HG03039 (cell line): Measurements from ENCODE around the gene RAD51.

Experiments used
- ATAC-seq: cut with Tn5 transposase; IDR thresholded peaks from one replicate; pipeline ENCODE4 v1.9.1; 2021; ENCODE audit warnings: mild to moderate bottlenecking, moderate library complexity; ENCODE audit not compliant: unreplicated experiment

Gene RAD51

DNA sequence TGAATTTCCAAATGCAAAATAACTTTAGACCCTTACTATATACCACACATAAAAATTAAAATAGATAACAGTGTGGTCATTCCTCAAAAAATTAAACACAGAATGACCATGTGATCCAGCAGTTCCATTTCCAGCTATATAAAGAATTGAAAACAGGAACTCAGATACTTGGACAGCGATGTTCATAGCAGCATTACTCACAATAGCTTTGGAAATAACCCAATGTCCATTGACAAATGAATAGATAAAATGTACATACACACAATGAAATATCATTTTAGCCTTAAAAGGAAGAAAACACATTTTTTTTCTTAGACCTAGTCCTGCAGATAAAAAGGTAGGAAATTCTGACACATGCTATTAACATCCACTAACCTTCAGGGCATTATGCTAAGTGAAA lies 26.7 kb downstream of the RAD51 start:
- no peak for ATAC-seq

DNA sequence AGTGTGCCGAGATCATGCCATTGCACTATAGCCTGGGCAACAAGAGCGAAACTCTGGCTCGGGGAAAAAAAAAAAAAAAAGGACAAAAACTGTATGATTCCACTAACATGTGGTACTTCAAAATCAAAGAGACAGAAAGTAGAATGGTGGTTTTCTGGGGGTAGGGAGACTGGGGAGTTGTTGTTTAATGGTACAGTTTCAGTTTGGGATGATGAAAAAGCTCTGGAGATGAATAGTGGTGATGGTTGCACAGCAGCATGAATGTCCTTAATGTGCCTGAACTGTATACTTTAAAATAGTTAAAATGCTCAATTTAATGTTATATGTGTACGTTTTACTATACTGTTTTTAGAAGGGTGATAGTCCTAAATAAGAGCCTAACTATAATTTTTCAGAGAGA lies 27.4 kb downstream of the RAD51 start:
- no peak for ATAC-seq

DNA sequence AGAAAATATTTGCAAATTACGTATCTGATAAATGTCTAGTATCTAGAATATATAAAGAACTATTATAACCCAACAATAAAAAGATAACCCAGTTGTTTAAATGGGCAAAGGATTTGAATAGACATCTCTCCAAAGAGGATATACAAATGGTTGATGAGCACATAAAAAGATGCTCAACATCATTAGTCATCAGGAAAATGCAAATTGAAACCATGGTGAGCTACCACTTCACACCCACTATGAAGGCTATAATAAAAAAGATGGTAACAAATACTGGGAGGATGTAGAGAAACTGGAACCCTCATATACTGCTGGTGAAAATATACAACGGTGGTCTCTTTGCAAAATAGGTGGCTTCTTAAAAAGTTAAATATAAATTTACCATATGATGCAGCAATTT lies 28.0 kb downstream of the RAD51 start:
- ATAC-seq, result no peak

DNA sequence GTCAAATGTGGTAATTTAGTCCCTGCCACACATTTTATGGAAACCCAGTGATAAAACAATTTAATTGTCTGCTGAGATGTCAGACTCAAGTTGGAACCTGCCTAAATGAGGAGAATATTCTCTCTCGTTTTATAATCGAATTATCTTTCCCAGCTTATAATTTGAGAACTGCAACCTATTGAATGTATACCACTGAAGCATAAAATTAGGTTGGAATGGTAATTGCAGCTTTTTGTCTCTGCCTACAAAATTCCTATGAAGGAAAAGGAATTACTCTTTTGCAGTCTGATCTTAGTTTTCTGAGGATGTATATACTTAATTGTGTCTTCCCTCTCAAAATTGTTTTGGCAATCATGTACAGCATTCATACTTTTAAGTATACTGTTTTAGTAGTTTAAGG lies 28.9 kb downstream of the RAD51 start:
- no peak for ATAC-seq

DNA sequence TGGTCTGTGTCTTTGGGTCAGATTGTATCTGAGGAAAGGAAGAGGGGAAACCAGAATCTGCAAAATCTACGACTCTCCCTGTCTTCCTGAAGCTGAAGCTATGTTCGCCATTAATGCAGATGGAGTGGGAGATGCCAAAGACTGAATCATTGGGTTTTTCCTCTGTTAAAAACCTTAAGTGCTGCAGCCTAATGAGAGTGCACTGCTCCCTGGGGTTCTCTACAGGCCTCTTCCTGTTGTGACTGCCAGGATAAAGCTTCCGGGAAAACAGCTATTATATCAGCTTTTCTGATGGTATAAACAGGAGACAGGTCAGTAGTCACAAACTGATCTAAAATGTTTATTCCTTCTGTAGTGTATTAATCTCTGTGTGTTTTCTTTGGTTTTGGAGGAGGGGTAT lies 36.1 kb downstream of the RAD51 start:
- ATAC-seq, result no peak

DNA sequence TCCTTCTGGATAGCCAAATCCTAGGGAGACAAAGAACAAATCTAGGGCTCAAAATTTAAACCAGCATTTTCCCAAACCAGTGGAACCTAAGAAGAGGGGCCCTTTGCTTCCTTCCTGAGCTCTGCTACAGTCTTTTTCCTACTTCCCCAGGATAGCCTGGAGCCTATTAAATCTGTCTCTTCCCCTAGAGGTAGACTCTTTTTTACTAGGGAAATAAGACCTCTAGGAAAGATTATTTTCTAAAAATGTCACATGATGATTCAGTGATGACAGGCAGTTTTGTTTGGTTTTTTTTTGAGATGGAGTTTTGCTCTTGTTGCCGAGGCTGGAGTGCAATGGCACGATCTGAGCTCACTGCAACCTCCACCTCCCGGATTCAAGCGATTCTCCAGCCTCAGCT lies 41.6 kb downstream of the RAD51 start:
- no peak for ATAC-seq

DNA sequence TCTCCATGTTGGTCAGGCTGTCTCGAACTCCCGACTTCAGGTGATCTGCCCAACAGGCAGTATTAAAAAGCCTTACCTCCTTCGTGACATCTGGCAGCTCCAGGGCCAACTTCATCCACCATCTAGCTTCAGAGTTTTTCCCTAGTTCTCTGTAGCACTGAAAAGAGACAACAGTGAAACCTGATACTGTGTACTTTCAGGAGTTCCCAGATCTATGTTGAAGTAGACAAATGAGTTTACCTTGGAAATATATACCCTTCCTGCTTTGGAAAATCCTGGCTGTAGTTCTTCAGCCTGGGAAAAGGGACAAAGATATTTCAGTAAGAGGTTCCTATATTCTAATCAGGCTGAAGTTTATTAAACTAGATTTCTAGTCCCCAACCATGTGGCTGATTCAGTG lies 42.1 kb downstream of the RAD51 start:
- ATAC-seq, result no peak

DNA sequence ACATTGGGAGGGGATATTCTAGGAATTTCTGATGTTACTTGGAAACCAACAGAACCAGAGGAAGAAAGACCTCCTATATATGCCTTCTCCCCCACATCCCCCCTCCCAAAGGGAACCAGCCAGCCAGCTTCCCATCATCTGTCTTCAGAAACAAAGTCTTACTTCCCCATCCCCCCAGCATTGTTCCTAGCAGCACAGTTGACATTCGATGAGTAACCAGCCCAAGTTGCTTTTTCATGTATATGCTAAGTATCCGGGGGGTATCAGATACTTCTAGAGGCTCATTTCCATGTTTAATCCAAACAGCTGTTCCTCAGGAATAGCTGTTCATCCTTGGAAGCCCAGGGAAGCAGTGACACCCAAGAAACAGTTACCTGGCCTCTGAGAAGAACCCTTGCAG lies 44.1 kb downstream of the RAD51 start:
- no peak for ATAC-seq

DNA sequence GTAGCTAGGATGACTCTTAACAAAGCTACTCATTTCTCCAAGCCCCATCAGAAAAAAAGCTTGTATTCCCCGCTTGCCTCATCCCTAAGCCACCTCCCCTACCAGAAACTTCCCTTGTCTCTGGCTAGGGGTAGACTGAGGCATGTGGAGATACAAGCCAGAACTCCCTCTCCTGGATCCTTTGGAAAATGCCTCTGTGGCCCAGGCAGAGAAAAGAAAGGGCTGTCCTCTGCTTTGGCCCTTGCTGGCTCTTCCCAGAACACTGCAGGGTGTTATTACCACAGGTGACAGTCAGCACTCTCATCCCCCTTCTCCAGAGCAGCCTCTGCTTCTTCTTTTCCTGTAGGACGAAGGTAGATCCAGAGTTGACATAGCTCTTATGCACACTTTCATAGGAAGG lies 44.9 kb downstream of the RAD51 start:
- ATAC-seq, result no peak

DNA sequence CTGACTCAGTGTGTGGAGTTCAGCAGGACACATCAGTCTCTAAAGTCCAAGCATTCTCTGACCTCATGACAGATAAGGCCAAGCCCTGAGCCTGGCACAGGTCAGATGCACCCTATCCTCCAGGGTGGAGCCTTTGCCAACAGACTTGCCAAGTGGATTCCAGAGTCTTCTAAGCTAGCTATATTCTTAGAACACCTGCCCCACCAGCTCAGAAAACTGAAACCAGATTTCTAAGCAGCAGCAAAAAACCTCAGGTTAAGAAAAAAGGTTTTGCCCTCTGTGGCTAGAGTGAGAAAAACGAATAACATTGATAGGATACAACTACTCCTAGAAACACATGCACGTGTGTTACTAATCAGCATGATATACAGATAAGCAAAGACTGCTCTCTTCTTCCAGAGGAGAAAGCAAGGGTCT lies 48.5 kb downstream of the RAD51 start:
- no peak for ATAC-seq

DNA sequence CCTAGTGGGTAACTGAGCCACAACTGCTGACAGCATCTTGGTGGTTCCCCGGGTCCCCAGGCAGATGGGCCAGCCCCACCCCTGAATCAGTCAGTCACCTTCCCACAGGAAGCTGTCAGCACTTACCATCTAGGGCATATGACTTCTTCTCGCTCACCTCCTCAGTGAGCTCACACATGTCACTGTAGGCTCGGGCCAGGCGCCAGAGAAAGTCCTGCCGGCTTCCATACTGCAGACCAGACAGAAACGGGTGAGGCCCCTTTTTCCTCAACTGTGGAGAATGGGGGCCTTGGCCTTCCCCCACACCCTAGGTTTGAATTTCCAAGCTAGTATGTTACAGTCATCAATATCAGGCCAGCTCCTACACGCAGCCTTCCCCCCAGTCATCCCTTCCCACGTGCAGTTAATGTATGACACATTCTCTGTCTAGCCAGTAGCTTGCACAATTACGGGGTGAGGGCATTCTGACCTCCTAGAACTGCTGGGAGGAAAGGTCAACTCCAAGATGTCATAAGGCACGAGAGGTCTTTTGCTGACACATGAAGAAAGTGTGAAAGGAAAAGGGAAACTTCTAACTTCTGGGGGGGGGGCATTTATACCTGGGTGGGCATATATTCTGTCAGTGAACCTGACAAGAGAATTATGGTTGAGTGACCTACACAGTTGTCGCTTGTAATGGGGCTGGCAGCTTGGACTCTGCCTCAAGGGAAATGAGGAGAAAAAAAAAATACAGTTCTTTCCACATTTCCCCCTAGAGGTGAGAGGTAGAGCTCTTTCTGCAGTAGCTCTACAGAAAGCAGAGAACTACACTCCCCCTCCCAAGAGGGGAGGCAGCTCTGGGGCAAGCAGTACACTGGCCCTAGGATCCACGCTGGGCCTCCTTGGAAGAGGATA lies 49.2 kb downstream of the RAD51 start:
- no peak for ATAC-seq

DNA sequence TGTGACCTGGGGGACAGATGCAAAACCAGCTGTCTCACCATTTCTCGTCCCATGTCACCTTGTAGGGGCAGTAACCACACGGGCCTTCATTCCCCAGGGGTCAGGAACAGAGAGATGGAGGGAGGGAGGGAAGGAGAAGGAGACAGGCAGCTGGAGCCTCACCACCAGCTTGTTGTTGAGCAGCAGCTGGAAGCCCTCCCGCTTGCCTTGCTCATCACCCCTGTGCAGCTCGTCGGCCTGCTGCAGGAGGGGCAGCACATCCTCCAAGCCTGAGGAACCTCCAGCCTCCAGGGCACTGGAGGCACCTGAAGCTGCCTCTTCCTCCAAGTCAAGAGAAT lies 49.8 kb downstream of the RAD51 start:
- no peak for ATAC-seq

DNA sequence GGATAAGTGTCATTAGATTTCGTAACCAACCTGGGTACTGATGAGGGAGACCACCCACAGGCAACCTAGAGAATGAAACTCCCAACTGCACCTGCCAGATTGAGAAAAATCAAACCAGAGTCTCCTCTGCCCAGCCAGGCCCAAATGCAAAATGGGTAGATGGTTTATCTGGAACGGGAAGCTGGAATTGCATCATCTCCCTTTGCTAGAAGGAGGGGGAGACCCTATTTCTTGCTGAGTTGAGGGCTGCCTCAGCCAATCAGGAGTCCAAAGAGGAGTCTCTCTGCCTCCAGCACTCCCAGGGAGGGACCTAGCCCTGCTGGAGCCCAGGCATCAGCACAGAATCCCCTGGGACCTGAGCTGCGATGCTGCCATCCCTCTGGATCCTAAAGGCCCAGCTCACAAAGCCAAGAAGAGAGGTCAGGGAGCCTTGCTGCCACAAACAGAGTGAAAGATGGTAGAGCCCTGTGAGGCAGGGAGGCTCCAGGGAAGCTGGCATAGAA lies 52.0 kb downstream of the RAD51 start:
- ATAC-seq, result no peak

DNA sequence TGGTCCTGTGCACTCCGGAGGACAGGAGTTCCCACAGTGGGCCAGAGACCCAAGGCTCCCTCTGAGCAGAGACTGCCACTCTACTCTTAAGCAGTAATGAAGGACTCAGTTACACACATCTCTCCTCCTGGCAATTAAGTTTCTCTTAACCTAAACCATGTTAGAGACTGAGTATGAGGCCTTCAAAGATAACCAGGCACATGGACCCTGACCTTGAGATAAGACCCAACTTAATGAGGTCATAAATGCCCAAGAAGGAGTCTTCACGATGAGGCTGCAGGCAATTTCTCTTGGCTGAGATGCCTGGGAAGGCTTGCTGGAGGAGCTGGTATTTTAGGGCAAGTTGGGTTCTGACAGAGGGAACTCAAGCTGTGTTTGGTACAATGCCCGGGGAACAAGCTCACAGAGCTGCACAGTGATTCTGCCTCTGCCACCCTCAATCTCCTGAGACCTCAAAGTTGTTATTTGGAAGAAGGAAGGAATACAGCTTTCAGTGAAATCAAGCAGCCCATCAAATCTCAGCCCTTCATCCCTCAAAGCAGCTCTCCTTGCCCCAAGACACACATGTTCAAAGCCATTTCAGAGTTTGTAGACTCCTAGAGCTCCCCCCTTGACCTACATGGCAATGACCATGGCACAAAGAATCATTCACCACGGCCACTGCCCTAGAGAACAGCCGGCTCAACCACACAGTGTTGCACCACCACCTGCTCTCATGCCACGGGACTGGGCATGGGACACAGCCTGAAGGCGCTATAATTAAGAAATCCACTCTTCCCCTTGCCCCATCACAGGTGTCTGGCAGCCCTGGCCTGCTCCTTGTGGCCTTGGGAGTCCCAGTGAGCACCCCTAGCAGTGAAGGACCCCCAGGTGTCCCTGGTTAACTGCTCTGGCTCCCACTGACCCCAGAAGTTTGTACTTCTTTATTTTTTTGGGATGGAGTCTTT lies 53.0 kb downstream of the RAD51 start:
- no peak for ATAC-seq

DNA sequence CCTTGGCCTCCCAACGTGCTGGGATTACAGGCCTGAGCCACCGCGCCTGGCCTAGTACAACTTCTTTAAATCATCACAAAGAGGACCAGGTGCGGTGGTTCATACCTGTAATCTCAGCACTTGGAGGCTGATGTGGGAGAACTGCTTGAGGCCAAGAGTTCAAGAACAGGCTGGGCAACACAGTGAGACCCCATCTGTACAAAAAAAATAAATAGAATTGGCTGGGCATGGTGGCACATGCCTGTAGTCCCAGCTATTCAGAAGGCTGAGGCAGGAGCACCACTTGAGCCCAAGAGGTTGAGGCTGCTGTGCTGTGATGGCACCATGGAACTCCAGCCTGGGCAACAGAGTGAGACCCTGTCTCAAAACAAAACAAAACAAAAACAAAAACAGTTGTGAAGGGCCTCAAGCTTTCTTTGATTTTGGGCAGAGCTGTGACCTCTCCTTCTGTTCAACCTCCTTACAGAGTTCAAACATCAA lies 54.2 kb downstream of the RAD51 start:
- no peak for ATAC-seq

DNA sequence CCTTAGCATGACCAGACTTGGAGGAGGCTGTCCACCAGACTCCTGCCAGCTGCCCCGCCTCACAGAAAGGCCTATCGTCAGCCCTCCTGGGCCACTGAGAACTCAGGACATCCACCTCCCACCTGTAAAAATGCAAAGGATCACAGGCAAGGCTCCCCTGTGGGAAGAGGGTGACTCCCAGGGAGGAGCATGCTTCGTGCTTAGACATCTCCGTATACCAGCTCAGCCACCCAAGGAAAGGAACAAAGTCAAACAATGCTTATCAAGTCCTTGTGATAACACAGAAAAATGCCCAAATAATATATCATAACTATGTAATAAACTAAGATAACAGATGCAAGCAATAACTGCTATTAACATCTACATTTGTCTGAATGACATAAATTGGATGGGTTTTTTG lies 55.9 kb downstream of the RAD51 start:
- no peak for ATAC-seq

DNA sequence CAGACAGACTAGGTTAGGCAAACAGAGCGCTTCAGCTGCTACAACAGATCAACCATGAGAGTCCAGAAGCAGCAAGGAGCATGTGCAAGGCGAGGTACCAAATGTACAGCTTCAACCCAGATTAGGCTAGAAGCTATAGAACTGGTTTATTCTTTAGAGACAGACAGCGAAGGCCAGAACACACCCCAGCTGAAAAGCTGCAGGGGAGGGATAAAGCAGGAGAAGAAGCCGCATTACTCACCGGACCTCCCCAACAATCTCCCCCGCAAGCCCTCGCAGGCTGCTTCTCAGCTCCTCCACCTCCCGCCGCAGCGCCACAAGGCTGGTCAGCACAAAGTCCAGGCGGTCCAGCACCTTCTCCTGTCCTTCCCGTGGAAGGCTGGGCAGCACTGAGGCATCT lies 56.8 kb downstream of the RAD51 start:
- no peak for ATAC-seq

DNA sequence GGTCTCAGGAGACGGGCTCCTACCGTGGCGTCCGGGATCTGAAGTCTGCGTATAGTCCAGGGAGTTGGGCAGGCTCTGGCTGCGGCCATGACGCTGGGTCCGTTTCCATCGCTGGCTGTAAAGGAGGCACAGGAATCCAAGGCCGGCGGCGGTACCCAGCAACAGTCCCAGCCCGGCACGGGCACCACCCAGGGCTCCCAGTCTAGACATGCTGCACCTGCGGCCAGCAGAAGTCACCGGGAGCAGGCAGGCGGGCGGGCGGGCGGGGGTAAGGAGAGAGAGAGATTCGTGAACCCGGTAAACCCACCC lies 59.6 kb downstream of the RAD51 start:
- ATAC-seq, result peak; percentile 6

DNA sequence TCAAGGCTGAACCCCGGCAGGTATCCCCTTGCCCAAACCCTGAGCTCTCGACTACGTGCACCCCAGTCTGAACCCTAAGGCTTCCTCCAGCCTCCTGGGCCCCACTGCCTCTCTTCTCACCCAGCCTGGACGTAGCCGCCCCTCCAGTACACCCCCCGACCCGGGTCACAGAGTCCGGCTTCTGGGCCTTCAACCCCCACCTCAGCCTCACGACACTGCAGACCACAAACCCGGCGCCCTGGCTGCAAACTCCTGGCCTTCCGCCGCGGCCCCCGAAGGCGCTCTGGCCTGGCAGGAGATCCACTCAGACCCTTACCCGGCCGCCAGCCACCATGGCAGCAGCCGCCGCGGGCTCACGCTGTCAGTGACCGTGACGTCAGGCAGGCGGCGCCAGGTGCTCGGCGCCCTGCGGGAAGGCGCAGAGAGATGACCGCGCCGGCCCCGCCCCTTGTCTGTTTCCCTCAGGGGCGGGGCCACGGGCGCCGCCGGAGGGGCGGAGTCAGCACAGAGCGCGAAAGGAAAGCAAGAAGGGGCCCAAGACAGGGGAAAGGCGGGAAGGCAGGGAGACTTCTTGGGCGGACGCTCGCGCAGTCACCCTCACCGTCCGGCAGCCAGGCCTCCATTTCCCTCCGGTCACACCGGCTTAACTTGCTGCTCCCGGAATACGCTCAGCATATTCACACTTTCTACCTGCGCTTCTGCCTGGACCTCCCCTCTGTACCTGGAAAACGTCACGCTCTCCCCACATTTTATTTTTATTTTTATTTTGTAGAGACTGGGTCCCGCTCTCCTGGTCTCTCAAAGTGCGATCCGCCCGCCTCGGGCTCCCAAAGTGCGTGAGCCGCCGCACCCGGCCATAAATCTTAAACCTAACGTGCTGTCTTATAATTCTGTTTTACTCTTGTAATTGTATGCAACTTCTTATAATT lies 60.2 kb downstream of the RAD51 start, which contains the start of gene RMDN3:
RMDN3 (minus strand) TSS at position 372 of the 929 bp plus-strand sequence. CDS start 471 bp downstream, outside the sequence.
- peak; percentile 73 for ATAC-seq

DNA sequence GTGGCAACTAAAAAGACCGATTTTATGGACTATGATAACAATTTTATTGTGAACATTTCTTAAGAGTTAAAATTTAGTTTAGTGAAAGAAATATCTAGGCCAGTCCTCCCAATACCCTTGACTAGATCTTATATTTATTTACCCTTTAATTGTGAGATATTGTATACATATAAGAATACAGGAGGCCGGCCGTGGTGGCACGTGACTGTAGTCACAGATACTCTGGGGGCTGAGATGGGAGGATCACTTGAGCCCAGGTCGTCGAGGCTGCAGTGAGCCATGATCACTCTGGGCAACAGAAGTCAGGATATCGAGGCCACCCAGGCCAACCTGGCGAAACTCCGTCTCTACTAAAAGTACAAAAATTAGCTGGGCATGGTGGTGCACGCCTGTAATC lies 60.8 kb downstream of the RAD51 start:
- no peak for ATAC-seq

DNA sequence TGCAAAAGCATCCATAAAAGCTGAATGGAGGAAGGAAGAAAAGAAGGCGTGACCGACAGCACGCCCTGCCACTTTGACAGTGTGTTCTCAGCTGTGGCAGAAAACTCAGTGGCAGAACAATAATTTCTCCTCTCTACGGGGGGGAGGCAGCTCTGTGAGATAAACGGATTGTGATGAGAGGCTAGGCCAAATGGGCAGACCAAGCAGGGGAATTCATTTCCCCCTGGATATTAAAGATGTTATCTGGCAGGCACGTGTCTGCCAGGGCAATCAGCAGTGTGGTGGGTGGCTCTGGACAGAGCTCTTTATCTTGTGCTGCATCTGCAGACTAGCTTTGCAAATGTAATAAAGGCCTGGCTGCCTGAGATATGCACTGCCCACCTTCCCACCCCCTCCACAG lies 62.0 kb downstream of the RAD51 start:
- no peak for ATAC-seq
